Activated CD4-positive, alpha-beta T cell treated with anti-CD3 and anti-CD28 coated beads, Interleukin-2, amount 50 U/mL, for 24 hours (primary cell): ENCODE results near the gene PHTF1.
"Not testable (repeated sequence)": the region's sequence is repeated elsewhere in the genome, so short reads cannot be mapped to it uniquely, and the experiment has no call there.

Experiments
- DNase-seq, 2 donors: peaks; one replicate each; pipeline ENCODE4 v3.0.0-alpha.2; 2020; ENCODE audit warnings: low read depth in 1 of 2, low spot score in 1 of 2

PHTF1 gene

GRCh38 chr1:113779542-113779941 is 20.3 kb upstream of the PHTF1 start:
- DNase-seq, result no peak

- DNase-seq, result no peak
Observed at GRCh38 chr1:113777561-113777960, 18.3 kb upstream of the PHTF1 start.

GRCh38 chr1:113770031-113770430 is 10.7 kb upstream of the PHTF1 start:
- no peak for DNase-seq

GRCh38 chr1:113769601-113769970 is 10.3 kb upstream of the PHTF1 start:
- DNase-seq, result no peak

GRCh38 chr1:113768916-113769600 is 9.8 kb upstream of the PHTF1 start:
- no peak for DNase-seq

GRCh38 chr1:113765306-113766230 is 6.3 kb upstream of the PHTF1 start:
- DNase-seq, result no peak

- DNase-seq, result no peak
Observed at GRCh38 chr1:113763661-113764060, 4.4 kb upstream of the PHTF1 start.

- DNase-seq, result no peak
Observed at GRCh38 chr1:113761937-113762336, 2.7 kb upstream of the PHTF1 start.

GRCh38 chr1:113760102-113761080 is 1.1 kb upstream of the PHTF1 start:
- DNase-seq, result no peak

GRCh38 chr1:113758631-113759332 is 504 bp downstream of the PHTF1 start:
- peak; percentile 27 to 37 for DNase-seq

GRCh38 chr1:113756461-113756860 is 2.8 kb downstream of the PHTF1 start:
- DNase-seq, result no peak

GRCh38 chr1:113753333-113753732 is 6.0 kb downstream of the PHTF1 start:
- DNase-seq, result not testable (repeated sequence)

- no peak for DNase-seq
Observed at GRCh38 chr1:113751516-113751915, 7.8 kb downstream of the PHTF1 start.

GRCh38 chr1:113751114-113751513 is 8.2 kb downstream of the PHTF1 start:
- no peak for DNase-seq

- no peak for DNase-seq
Observed at GRCh38 chr1:113749402-113749801, 9.9 kb downstream of the PHTF1 start.

- no peak for DNase-seq
Observed at GRCh38 chr1:113747376-113747775, 11.9 kb downstream of the PHTF1 start.

GRCh38 chr1:113745425-113745824 is 13.9 kb downstream of the PHTF1 start:
- DNase-seq, result no peak

- DNase-seq, result no peak
Observed at GRCh38 chr1:113744114-113744513, 15.2 kb downstream of the PHTF1 start.

- DNase-seq, result no peak
Observed at GRCh38 chr1:113742515-113742914, 16.8 kb downstream of the PHTF1 start.

GRCh38 chr1:113734357-113735055 is 24.8 kb downstream of the PHTF1 start:
- no peak for DNase-seq
